ENCODE results near the gene XPNPEP2. TPM values are rescaled to one million over a fixed set of nuclear protein-coding genes. Genes with fewer than 3 reads are reported as not detected.

XPNPEP2 gene
- total and polyA plus RNA-seq, 11 donors = 0.19 to 2.1 (median 0.55) TPM

- no peak overlapping the region for H3K27ac ChIP-seq
- TF ChIP-seq POLR2A (IDR thresholded peaks at IDR 0.05) (no peak), CTCF (IDR thresholded peaks at IDR 0.05) (no peak)
- WGBS, 4 donors = 74 to 98% (median 88%) methylated on average over 4 to 5 of the region's 5 CpGs
- ATAC-seq = no peak
- H3K4me3 ChIP-seq = no peak overlapping the region
- DNase-seq = no peak
- H3K36me3 ChIP-seq = no peaks in the 10 kb centered on the region
- H3K27me3 ChIP-seq = no peaks in the 10 kb centered on the region
- peaks cover 0 to 4% (median 0%) of the 10 kb centered on the region in 12 donors for H3K4me1 ChIP-seq
- intact Hi-C loops (cut with DNase I) = no loop called here
- H3K9me3 ChIP-seq = no peaks in the 10 kb centered on the region
These were observed 44.0 kb upstream of the XPNPEP2 start for GRCh38 chrX:129694805-129695204.

- 69 to 88% (median 78%) methylated on average over 6 of the region's 6 CpGs for WGBS, 4 donors
- no peak for ATAC-seq
- H3K36me3 ChIP-seq = no peaks in the 10 kb centered on the region
- no peak overlapping the region for H3K4me3 ChIP-seq
- H3K27me3 ChIP-seq = no peaks in the 10 kb centered on the region
- H3K9me3 ChIP-seq = no peaks in the 10 kb centered on the region
- no peaks in the 10 kb centered on the region for H3K4me1 ChIP-seq
- no peak overlapping the region for H3K27ac ChIP-seq
- intact Hi-C loops (cut with DNase I) = no loop called here
- DNase-seq = no peak
- TF ChIP-seq POLR2A (IDR thresholded peaks at IDR 0.05) = no peak
- no peak for TF ChIP-seq CTCF (IDR thresholded peaks at IDR 0.05)
These were observed 43.2 kb upstream of the XPNPEP2 start for GRCh38 chrX:129695535-129695934.

GRCh38 chrX:129695937-129696336, 42.8 kb upstream of the XPNPEP2 start:
- Histone ChIP-seq H3K36me3 (no peaks in the 10 kb centered on the region), H3K4me1 (peaks cover 0 to 3% (median 0%) of the 10 kb centered on the region in 12 donors), H3K4me3 (no peak overlapping the region), H3K27ac (no peak overlapping the region), H3K9me3 (no peaks in the 10 kb centered on the region), H3K27me3 (no peaks in the 10 kb centered on the region)
- WGBS, 4 donors = 86 to 97% (median 92%) methylated on average over 8 of the region's 8 CpGs
- TF ChIP-seq POLR2A (IDR thresholded peaks at IDR 0.05) (no peak), CTCF (IDR thresholded peaks at IDR 0.05) (no peak)
- ATAC-seq (no peak), DNase-seq (no peak)
- intact Hi-C loops (cut with DNase I) = no loop called here

- H3K27ac ChIP-seq = no peak overlapping the region
- no peaks in the 10 kb centered on the region for H3K27me3 ChIP-seq
- no peaks in the 10 kb centered on the region for H3K36me3 ChIP-seq
- no peaks in the 10 kb centered on the region for H3K9me3 ChIP-seq
- WGBS, 4 donors = 68 to 95% (median 85%) methylated on average over 8 of the region's 8 CpGs
- DNase-seq (no peak), ATAC-seq (no peak)
- no peak for TF ChIP-seq CTCF (IDR thresholded peaks at IDR 0.05)
- H3K4me1 ChIP-seq = peaks cover 0 to 10% (median 5%) of the 10 kb centered on the region in 12 donors
- H3K4me3 ChIP-seq = no peak overlapping the region
- intact Hi-C loops (cut with DNase I) = no loop called here
These were observed 42.2 kb upstream of the XPNPEP2 start for GRCh38 chrX:129696463-129697155.

Measured in heart left ventricle (tissue), 16 donors.